T-helper 1 cell treated with Interleukin-12 subunit alpha and Interleukin-12 subunit beta and Interleukin-4 antibody, amounts not matched to agents 30 μg/mL and 1 μg/mL, for 36 hours (primary cell): ENCODE measurements around the gene VPS33A.
A peak's percentile ranks its signal among the peaks of the same experiment; 100 is the strongest.
"Not testable (repeated sequence)": the region's sequence is repeated elsewhere in the genome, so short reads cannot be mapped to it uniquely, and the experiment has no call there.

ENCODE experiments used
- H3K27ac Mint-ChIP-seq: one replicate; pipeline ENCODE4 v1.8.0; 2021; ENCODE audit warnings: mild to moderate bottlenecking, mixed read lengths
- H3K27me3 Mint-ChIP-seq: one replicate; pipeline ENCODE4 v1.8.0; 2021; ENCODE audit warnings: low read depth, mixed read lengths
- H3K36me3 Mint-ChIP-seq: one replicate; pipeline ENCODE4 v1.8.0; 2021; ENCODE audit warnings: low read depth, mixed read lengths
- H3K4me1 Mint-ChIP-seq: one replicate; pipeline ENCODE4 v1.8.0; 2021; ENCODE audit warnings: low read depth, mixed read lengths
- H3K4me3 Mint-ChIP-seq: one replicate; pipeline ENCODE4 v1.8.0; 2021; ENCODE audit warnings: mild to moderate bottlenecking, moderate library complexity, mixed read lengths
- H3K9me3 Mint-ChIP-seq: one replicate; pipeline ENCODE4 v1.8.0; 2021; ENCODE audit warnings: mixed read lengths

Gene VPS33A

GRCh38 chr12:122204167-122205052 is 61.9 kb downstream of the VPS33A start:
- Mint-ChIP-seq H3K9me3 (no peaks in the 10 kb centered on the region), H3K36me3 (peaks cover 25% of the 10 kb centered on the region), H3K4me3 (peak overlapping the region; percentile 87), H3K27ac (no peak overlapping the region), H3K27me3 (peaks cover 33% of the 10 kb centered on the region), H3K4me1 (peaks cover 10% of the 10 kb centered on the region)

- Mint-ChIP-seq H3K27me3 (peaks cover 33% of the 10 kb centered on the region), H3K9me3 (no peaks in the 10 kb centered on the region), H3K36me3 (peaks cover 22% of the 10 kb centered on the region), H3K4me1 (peaks cover 10% of the 10 kb centered on the region), H3K27ac (no peak within 1 kb of the TSS), H3K4me3 (peak within 1 kb of the TSS; percentile 87)
These were observed 62.8 kb downstream of the VPS33A start, which contains the start of gene B3GNT4 for GRCh38 chr12:122203301-122204166. B3GNT4 (plus strand) TSS chr12:122203709; CDS start chr12:122204619, 910 bp downstream.

- H3K36me3 Mint-ChIP-seq: peaks cover 17% of the 10 kb centered on the region
- peaks cover 12% of the 10 kb centered on the region for H3K4me1 Mint-ChIP-seq
- peaks cover 38% of the 10 kb centered on the region for H3K27me3 Mint-ChIP-seq
- not testable (repeated sequence) for H3K27ac Mint-ChIP-seq, H3K9me3 Mint-ChIP-seq
- peak overlapping the region; percentile 81 for H3K4me3 Mint-ChIP-seq
These were observed 63.5 kb downstream of the VPS33A start for GRCh38 chr12:122202811-122203210.

- Mint-ChIP-seq H3K4me3 (no peak overlapping the region), H3K9me3 (no peaks in the 10 kb centered on the region), H3K27me3 (peaks cover 38% of the 10 kb centered on the region)
These were observed 64.3 kb downstream of the VPS33A start for GRCh38 chr12:122202017-122202416.

GRCh38 chr12:122201381-122201780 is 64.9 kb downstream of the VPS33A start:
- Mint-ChIP-seq H3K4me1 (peaks cover 14% of the 10 kb centered on the region), H3K27me3 (peaks cover 38% of the 10 kb centered on the region), H3K36me3 (peaks cover 4% of the 10 kb centered on the region), H3K27ac (peak overlapping the region; percentile 18), H3K9me3 (no peaks in the 10 kb centered on the region), H3K4me3 (no peak overlapping the region)

More at GRCh38 chr12:122202017-122202416, 64.3 kb downstream of the VPS33A start:
- peaks cover 14% of the 10 kb centered on the region for H3K4me1 Mint-ChIP-seq
- no peak overlapping the region for H3K27ac Mint-ChIP-seq
- peaks cover 10% of the 10 kb centered on the region for H3K36me3 Mint-ChIP-seq

GRCh38 chr12:122200541-122201175 is 65.6 kb downstream of the VPS33A start:
- Mint-ChIP-seq H3K4me1 (peaks cover 15% of the 10 kb centered on the region), H3K9me3 (peaks cover 3% of the 10 kb centered on the region), H3K4me3 (no peak overlapping the region), H3K36me3 (peaks cover 5% of the 10 kb centered on the region), H3K27me3 (peaks cover 41% of the 10 kb centered on the region), H3K27ac (no peak overlapping the region)

- peaks cover 40% of the 10 kb centered on the region for H3K27me3 Mint-ChIP-seq
These were observed 66.6 kb downstream of the VPS33A start for GRCh38 chr12:122199484-122200355.

GRCh38 chr12:122197612-122197966 is 68.7 kb downstream of the VPS33A start:
- H3K36me3 Mint-ChIP-seq: peaks cover 2% of the 10 kb centered on the region
- H3K4me3 Mint-ChIP-seq: no peak overlapping the region
- peak overlapping the region; percentile 62 for H3K27ac Mint-ChIP-seq
- H3K27me3 Mint-ChIP-seq: peaks cover 32% of the 10 kb centered on the region
- peaks cover 7% of the 10 kb centered on the region for H3K4me1 Mint-ChIP-seq
- H3K9me3 Mint-ChIP-seq: peaks cover 5% of the 10 kb centered on the region

More at GRCh38 chr12:122199484-122200355, 66.6 kb downstream of the VPS33A start:
- Mint-ChIP-seq H3K27ac (no peak overlapping the region), H3K4me3 (no peak overlapping the region), H3K36me3 (peaks cover 2% of the 10 kb centered on the region), H3K4me1 (peaks cover 12% of the 10 kb centered on the region), H3K9me3 (peaks cover 5% of the 10 kb centered on the region)

- Mint-ChIP-seq H3K4me1 (peaks cover 7% of the 10 kb centered on the region), H3K9me3 (peaks cover 5% of the 10 kb centered on the region), H3K27me3 (peaks cover 20% of the 10 kb centered on the region), H3K27ac (no peak overlapping the region), H3K36me3 (peaks cover 2% of the 10 kb centered on the region), H3K4me3 (no peak overlapping the region)
These were observed 70.9 kb downstream of the VPS33A start for GRCh38 chr12:122195405-122195804.

GRCh38 chr12:122194804-122195203 is 71.5 kb downstream of the VPS33A start:
- peaks cover 7% of the 10 kb centered on the region for H3K4me1 Mint-ChIP-seq
- H3K4me3 Mint-ChIP-seq: no peak overlapping the region
- H3K36me3 Mint-ChIP-seq: peaks cover 2% of the 10 kb centered on the region
- H3K27me3 Mint-ChIP-seq: peaks cover 20% of the 10 kb centered on the region
- H3K27ac Mint-ChIP-seq: no peak overlapping the region
- peaks cover 5% of the 10 kb centered on the region for H3K9me3 Mint-ChIP-seq

- Mint-ChIP-seq H3K36me3 (peaks cover 2% of the 10 kb centered on the region), H3K4me3 (no peak overlapping the region), H3K27ac (no peak overlapping the region), H3K4me1 (peaks cover 4% of the 10 kb centered on the region), H3K9me3 (peaks cover 5% of the 10 kb centered on the region), H3K27me3 (peaks cover 16% of the 10 kb centered on the region)
These were observed 73.9 kb downstream of the VPS33A start for GRCh38 chr12:122192441-122192840.

GRCh38 chr12:122190842-122191668 is 75.2 kb downstream of the VPS33A start:
- H3K9me3 Mint-ChIP-seq: peaks cover 5% of the 10 kb centered on the region
- H3K27me3 Mint-ChIP-seq: peaks cover 15% of the 10 kb centered on the region
- peaks cover 2% of the 10 kb centered on the region for H3K36me3 Mint-ChIP-seq
- no peak overlapping the region for H3K27ac Mint-ChIP-seq
- no peak overlapping the region for H3K4me3 Mint-ChIP-seq
- peaks cover 3% of the 10 kb centered on the region for H3K4me1 Mint-ChIP-seq
